ENCODE data around the gene BCKDHA. TPM values are rescaled to one million over a fixed set of nuclear protein-coding genes. Genes with fewer than 3 reads are reported as not detected.

BCKDHA gene
- total and polyA plus RNA-seq, 9 of the 15 experiments (the other 6 are each of a cell fraction or from before 2014, with no cell fraction given), result 4.5 to 52.5 (median 14.1) TPM

- no peak for TF ChIP-seq RNF219 (CRISPR knock-in tag; IDR thresholded peaks at IDR 0.05)
- no peak for TF ChIP-seq IRF1 (CRISPR knock-in tag; IDR thresholded peaks at IDR 0.05; ENCODE audit: borderline replicate concordance)
- no peak for TF ChIP-seq ZBTB34 (CRISPR knock-in tag; IDR thresholded peaks at IDR 0.05)
- no peak for TF ChIP-seq TAL1 (IDR thresholded peaks at IDR 0.05)
- TF ChIP-seq SIN3A (IDR thresholded peaks at IDR 0.05; ENCODE audit: borderline replicate concordance in 2 of 2, control insufficient read depth in 1 of 2, low read depth in 2 of 2, low read length in 2 of 2), result peak in 1 of 2 experiments; percentile 58; a peak in 1 of 4 replicates
- no peak for TF ChIP-seq EWSR1 (IDR thresholded peaks at IDR 0.05; ENCODE audit: borderline replicate concordance, low read depth, partially characterized antibody)
- TF ChIP-seq ZNF318 (IDR thresholded peaks at IDR 0.05; ENCODE audit: borderline replicate concordance in 1 of 2, low read depth in 1 of 2), result no peak
- TF ChIP-seq E2F1 (CRISPR knock-in tag; IDR thresholded peaks at IDR 0.05), result peak; percentile 81; the same call in 1 of the 2 replicates
- TF ChIP-seq TEAD2 (tag; IDR thresholded peaks at IDR 0.05), result no peak
- no peak for TF ChIP-seq NR3C1 (CRISPR knock-in tag; IDR thresholded peaks at IDR 0.05)
- TF ChIP-seq ZNF586 (CRISPR knock-in tag; conservative IDR thresholded peaks at IDR 0.05), result no peak
These were observed 33.7 kb upstream of the BCKDHA start, which contains the start of gene B9D2 (continued) for GRCh38 chr19:41363753-41364523.

All from K562 (cell line).